ENCODE results near the gene SNAP47.

Gene SNAP47

GRCh38 chr1:227789084-227790033 is 54.1 kb downstream of the SNAP47 start:
- no peak for DNase-seq
- CTCF ChIA-PET, result interaction anchor here (1.3 to 1.9 kb wide), 2 partner anchors 27 to 47 kb away, joined by 3 to 7 read pairs; no protein-coding TSS in a partner anchor
- 79% methylated on average over 23 of the region's 23 CpGs for WGBS (ENCODE audit: insufficient coverage)

DNA sequence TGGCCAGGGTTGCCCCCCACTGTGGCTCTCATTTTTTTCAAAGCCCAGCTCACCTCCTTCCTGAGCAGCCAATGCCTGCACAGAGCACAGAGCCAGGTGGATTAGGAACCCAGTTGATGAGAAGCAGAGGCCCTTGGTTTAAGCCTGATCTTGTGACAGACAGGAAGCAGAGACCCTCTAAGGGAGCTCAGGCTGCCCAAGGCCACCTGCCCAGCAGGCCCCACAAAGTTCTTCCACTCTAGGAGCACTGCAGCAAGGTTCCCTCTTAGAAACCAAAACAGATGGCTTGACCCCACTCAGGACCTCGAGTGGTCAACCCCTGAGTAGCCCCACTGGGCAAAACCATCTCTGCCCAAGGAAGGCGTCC is 54.8 kb downstream of the SNAP47 start:
- peaks cover 0 to 25% (median 21%) of the 10 kb centered on the region in 4 experiments for H3K4me1 ChIP-seq (ENCODE audit: control extremely low read depth in 1 of 4, control insufficient read depth in 4 of 4, insufficient read depth in 4 of 4, low read length in 3 of 4)
- 93% methylated on average over 2 of the region's 2 CpGs for WGBS (ENCODE audit: insufficient coverage)
- H3K36me3 ChIP-seq (ENCODE audit: control insufficient read depth in 4 of 4, insufficient read depth in 4 of 4, low read length in 3 of 4), result no peaks in the 10 kb centered on the region
- POLR2A ChIA-PET, result no interaction called here
- CTCF ChIA-PET, result interaction anchor here (1.9 kb wide), 1 partner anchor 27 kb away, joined by 7 read pairs; no protein-coding TSS in a partner anchor
- no peak overlapping the region for H3K4me3 ChIP-seq (ENCODE audit: control insufficient read depth in 1 of 7, extremely low read depth in 1 of 7, insufficient read depth in 4 of 7, low read depth in 2 of 7, low read length in 6 of 7)
- H3K9me3 ChIP-seq (ENCODE audit: control extremely low read depth in 1 of 5, control insufficient read depth in 4 of 5, insufficient read depth in 2 of 5, low read depth in 1 of 5, low read length in 4 of 5), result no peaks in the 10 kb centered on the region
- H3K27me3 ChIP-seq (replicated peaks in 2 of 5; ENCODE audit: control insufficient read depth in 4 of 5, insufficient read depth in 5 of 5, low read length in 4 of 5), result peaks cover 0 to 29% (median 20%) of the 10 kb centered on the region in 5 experiments
- no peak overlapping the region for H3K27ac ChIP-seq (ENCODE audit: insufficient read depth in 1 of 2, low read depth in 1 of 2, low read length in 2 of 2, poor library complexity in 1 of 2, severe bottlenecking in 2 of 2)
- DNase-seq, result no peak

More at GRCh38 chr1:227789084-227790033, 54.1 kb downstream of the SNAP47 start:
- peak overlapping the region in 5 of 7 experiments; percentile 59 to 83 (median 72) for H3K4me3 ChIP-seq (ENCODE audit: control insufficient read depth in 1 of 7, extremely low read depth in 1 of 7, insufficient read depth in 4 of 7, low read depth in 2 of 7, low read length in 6 of 7)
- no peak overlapping the region for H3K27ac ChIP-seq (ENCODE audit: insufficient read depth in 1 of 2, low read depth in 1 of 2, low read length in 2 of 2, poor library complexity in 1 of 2, severe bottlenecking in 2 of 2)
- no peaks in the 10 kb centered on the region for H3K36me3 ChIP-seq (ENCODE audit: control insufficient read depth in 4 of 4, insufficient read depth in 4 of 4, low read length in 3 of 4)
- H3K4me1 ChIP-seq (ENCODE audit: control extremely low read depth in 1 of 4, control insufficient read depth in 4 of 4, insufficient read depth in 4 of 4, low read length in 3 of 4), result peaks cover 0 to 25% (median 21%) of the 10 kb centered on the region in 4 experiments
- no peaks in the 10 kb centered on the region for H3K9me3 ChIP-seq (ENCODE audit: control extremely low read depth in 1 of 5, control insufficient read depth in 4 of 5, insufficient read depth in 2 of 5, low read depth in 1 of 5, low read length in 4 of 5)
- H3K27me3 ChIP-seq (replicated peaks in 2 of 5; ENCODE audit: control insufficient read depth in 4 of 5, insufficient read depth in 5 of 5, low read length in 4 of 5), result peaks cover 0 to 29% (median 20%) of the 10 kb centered on the region in 5 experiments
- POLR2A ChIA-PET, result no interaction called here

DNA sequence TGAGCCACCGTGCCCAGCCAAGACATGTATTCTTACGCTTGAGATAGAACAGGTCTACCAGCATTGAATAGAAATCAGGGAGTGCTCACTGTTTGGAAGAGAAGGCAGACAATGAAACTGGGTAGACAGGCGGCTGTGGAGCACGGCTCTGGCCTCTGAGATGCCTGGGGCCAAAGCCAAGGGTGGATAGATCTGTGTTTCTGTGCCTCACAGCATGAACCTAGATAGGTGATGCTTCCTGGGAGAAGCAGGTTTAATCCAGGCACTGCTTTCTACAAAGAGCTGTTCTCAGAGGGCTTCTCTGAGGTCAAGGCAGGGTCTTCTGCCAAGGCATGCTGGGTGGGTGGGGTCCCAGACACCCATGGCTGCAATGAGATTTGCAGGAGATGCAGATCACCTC is 55.6 kb downstream of the SNAP47 start:
- no peak overlapping the region for H3K27ac ChIP-seq (ENCODE audit: insufficient read depth in 1 of 2, low read depth in 1 of 2, low read length in 2 of 2, poor library complexity in 1 of 2, severe bottlenecking in 2 of 2)
- H3K4me1 ChIP-seq (ENCODE audit: control extremely low read depth in 1 of 4, control insufficient read depth in 4 of 4, insufficient read depth in 4 of 4, low read length in 3 of 4), result peaks cover 0 to 25% (median 21%) of the 10 kb centered on the region in 4 experiments
- no peaks in the 10 kb centered on the region for H3K36me3 ChIP-seq (ENCODE audit: control insufficient read depth in 4 of 4, insufficient read depth in 4 of 4, low read length in 3 of 4)
- peaks cover 0 to 24% (median 16%) of the 10 kb centered on the region in 5 experiments for H3K27me3 ChIP-seq (replicated peaks in 2 of 5; ENCODE audit: control insufficient read depth in 4 of 5, insufficient read depth in 5 of 5, low read length in 4 of 5)
- ChIA-PET POLR2A (no interaction called here), CTCF (no interaction called here)
- no peak overlapping the region for H3K4me3 ChIP-seq (ENCODE audit: control insufficient read depth in 1 of 7, extremely low read depth in 1 of 7, insufficient read depth in 4 of 7, low read depth in 2 of 7, low read length in 6 of 7)
- 100% methylated on average over 4 of the region's 4 CpGs for WGBS (ENCODE audit: insufficient coverage)
- no peak for DNase-seq
- no peaks in the 10 kb centered on the region for H3K9me3 ChIP-seq (ENCODE audit: control extremely low read depth in 1 of 5, control insufficient read depth in 4 of 5, insufficient read depth in 2 of 5, low read depth in 1 of 5, low read length in 4 of 5)

DNA sequence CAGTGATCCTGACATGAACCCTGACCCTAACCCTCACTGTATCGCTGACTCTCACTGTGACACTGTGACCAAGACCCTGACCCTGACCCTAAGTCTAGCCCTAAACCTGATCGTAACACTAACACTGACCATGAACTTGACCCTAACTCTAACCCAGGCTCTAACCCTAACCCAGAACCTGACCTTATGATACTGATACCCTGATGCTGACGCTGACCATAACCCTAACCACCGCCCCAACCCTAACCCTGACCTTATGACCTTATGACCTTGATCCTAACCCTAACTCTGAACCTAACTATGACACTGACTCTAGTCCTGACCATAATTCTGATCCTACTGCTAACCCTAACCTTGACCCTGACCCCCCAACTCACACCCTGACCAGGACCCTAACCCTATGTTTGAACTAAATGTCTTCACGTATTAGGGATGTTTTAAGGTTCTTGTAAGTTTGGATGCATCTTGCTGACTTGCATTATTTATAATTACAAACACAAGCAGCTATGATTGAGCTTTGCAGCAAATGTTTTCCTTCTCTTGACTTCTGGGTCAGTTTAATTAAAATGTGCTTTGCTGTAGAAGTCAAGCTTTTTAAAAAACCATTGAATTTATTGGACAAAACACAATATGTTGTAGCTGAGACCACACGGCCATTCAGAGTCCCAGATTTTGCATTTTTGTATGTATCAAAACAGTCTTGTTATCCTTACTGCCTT is 56.3 kb downstream of the SNAP47 start:
- ChIA-PET CTCF (no interaction called here), POLR2A (interaction anchor here (0.6 kb wide), 1 partner anchor 158 kb away, joined by 3 read pairs; no protein-coding TSS in a partner anchor)
- WGBS (ENCODE audit: insufficient coverage), result 100% methylated on average over 4 of the region's 6 CpGs
- H3K27ac ChIP-seq (ENCODE audit: insufficient read depth in 1 of 2, low read depth in 1 of 2, low read length in 2 of 2, poor library complexity in 1 of 2, severe bottlenecking in 2 of 2), result no peak overlapping the region
- peaks cover 0 to 20% (median 19%) of the 10 kb centered on the region in 4 experiments for H3K4me1 ChIP-seq (ENCODE audit: control extremely low read depth in 1 of 4, control insufficient read depth in 4 of 4, insufficient read depth in 4 of 4, low read length in 3 of 4)
- no peak for DNase-seq
- H3K4me3 ChIP-seq (ENCODE audit: control insufficient read depth in 1 of 7, extremely low read depth in 1 of 7, insufficient read depth in 4 of 7, low read depth in 2 of 7, low read length in 6 of 7), result no peak overlapping the region
- no peaks in the 10 kb centered on the region for H3K9me3 ChIP-seq (ENCODE audit: control extremely low read depth in 1 of 5, control insufficient read depth in 4 of 5, insufficient read depth in 2 of 5, low read depth in 1 of 5, low read length in 4 of 5)
- H3K36me3 ChIP-seq (ENCODE audit: control insufficient read depth in 4 of 4, insufficient read depth in 4 of 4, low read length in 3 of 4), result no peaks in the 10 kb centered on the region
- peaks cover 0 to 17% (median 9%) of the 10 kb centered on the region in 5 experiments for H3K27me3 ChIP-seq (replicated peaks in 2 of 5; ENCODE audit: control insufficient read depth in 4 of 5, insufficient read depth in 5 of 5, low read length in 4 of 5)

- H3K4me3 ChIP-seq (ENCODE audit: control insufficient read depth in 1 of 7, extremely low read depth in 1 of 7, insufficient read depth in 4 of 7, low read depth in 2 of 7, low read length in 6 of 7), result no peak overlapping the region
- no peaks in the 10 kb centered on the region for H3K36me3 ChIP-seq (ENCODE audit: control insufficient read depth in 4 of 4, insufficient read depth in 4 of 4, low read length in 3 of 4)
- peaks cover 0 to 13% (median 11%) of the 10 kb centered on the region in 4 experiments for H3K4me1 ChIP-seq (ENCODE audit: control extremely low read depth in 1 of 4, control insufficient read depth in 4 of 4, insufficient read depth in 4 of 4, low read length in 3 of 4)
- CTCF ChIA-PET, result no interaction called here
- H3K27me3 ChIP-seq (replicated peaks in 2 of 5; ENCODE audit: control insufficient read depth in 4 of 5, insufficient read depth in 5 of 5, low read length in 4 of 5), result peaks cover 0 to 8% (median 2%) of the 10 kb centered on the region in 5 experiments
- 92% methylated on average over 16 of the region's 19 CpGs for WGBS (ENCODE audit: insufficient coverage)
- DNase-seq, result no peak
- no peaks in the 10 kb centered on the region for H3K9me3 ChIP-seq (ENCODE audit: control extremely low read depth in 1 of 5, control insufficient read depth in 4 of 5, insufficient read depth in 2 of 5, low read depth in 1 of 5, low read length in 4 of 5)
- no peak overlapping the region for H3K27ac ChIP-seq (ENCODE audit: insufficient read depth in 1 of 2, low read depth in 1 of 2, low read length in 2 of 2, poor library complexity in 1 of 2, severe bottlenecking in 2 of 2)
- POLR2A ChIA-PET, result no interaction called here
These were observed 57.2 kb downstream of the SNAP47 start for GRCh38 chr1:227792216-227793078.

GRCh38 chr1:227793079-227793947 is 58.1 kb downstream of the SNAP47 start:
- Histone ChIP-seq H3K4me3 (ENCODE audit: control insufficient read depth in 1 of 7, extremely low read depth in 1 of 7, insufficient read depth in 4 of 7, low read depth in 2 of 7, low read length in 6 of 7) (no peak overlapping the region), H3K9me3 (ENCODE audit: control extremely low read depth in 1 of 5, control insufficient read depth in 4 of 5, insufficient read depth in 2 of 5, low read depth in 1 of 5, low read length in 4 of 5) (no peaks in the 10 kb centered on the region), H3K27me3 (replicated peaks in 2 of 5; ENCODE audit: control insufficient read depth in 4 of 5, insufficient read depth in 5 of 5, low read length in 4 of 5) (peaks cover 0 to 6% (median 2%) of the 10 kb centered on the region in 5 experiments), H3K36me3 (ENCODE audit: control insufficient read depth in 4 of 4, insufficient read depth in 4 of 4, low read length in 3 of 4) (no peaks in the 10 kb centered on the region), H3K4me1 (ENCODE audit: control extremely low read depth in 1 of 4, control insufficient read depth in 4 of 4, insufficient read depth in 4 of 4, low read length in 3 of 4) (peaks cover 0 to 8% (median 7%) of the 10 kb centered on the region in 4 experiments), H3K27ac (ENCODE audit: insufficient read depth in 1 of 2, low read depth in 1 of 2, low read length in 2 of 2, poor library complexity in 1 of 2, severe bottlenecking in 2 of 2) (no peak overlapping the region)
- ChIA-PET CTCF (interaction anchor here (1.2 kb wide), 1 partner anchor 29 kb away, joined by 3 read pairs; no protein-coding TSS in a partner anchor), POLR2A (no interaction called here)
- no peak for DNase-seq
- WGBS (ENCODE audit: insufficient coverage), result 97% methylated on average over 10 of the region's 10 CpGs
